Panc1 (cell line): ENCODE measurements around the gene NDUFV3. TPM values are rescaled to one million over a fixed set of nuclear protein-coding genes. Genes with fewer than 3 reads are reported as not detected.
A peak's percentile ranks its signal among the peaks of the same experiment; 100 is the strongest.

Experiments used
- ATAC-seq: fragments of 200-7000 bp; cut with Tn5 transposase; 2 replicates; pipeline ENCODE4 v1.9.1; 2020; ENCODE audit warnings: mild to moderate bottlenecking, moderate library complexity
- Bru-seq: library from RNA; stranded (reverse); fragments of 400-500 nt; gene quantifications from one replicate; lab custom pipeline; 2021; lab: Mats Ljungman, UMichigan
- BruChase-seq, 2 experiments: library from RNA; stranded (reverse); fragments of 400-500 nt; gene quantifications; one replicate each; lab custom pipeline; 2021; lab: Mats Ljungman, UMichigan
- BruUV-seq: library from RNA; stranded (reverse); fragments of 400-500 nt; replicated peaks from 2 replicates; lab custom pipeline; 2021; lab: Mats Ljungman, UMichigan
- CTCF ChIA-PET: fragments of 300-600 bp; sonication (Branson Sonifier 250); formaldehyde crosslinking; loops from one replicate; lab custom pipeline; 2022; ENCODE audit warnings: antibody characterized with exemption; lab: Charles Lee
- POLR2A ChIA-PET: fragments of 300-600 bp; sonication (Branson Sonifier 250); formaldehyde crosslinking; loops from one replicate; lab custom pipeline; 2022; ENCODE audit warnings: antibody characterized with exemption; lab: Charles Lee
- DNase-seq: peaks from one replicate; pipeline ENCODE4 v3.0.0-alpha.2; 2010; ENCODE audit warnings: low read depth, low spot score
- H3K27ac ChIP-seq: 2 replicates; pipeline ENCODE4 v1.5.1; 2011; ENCODE audit warnings: mild to moderate bottlenecking, low read length, inconsistent platforms
- H3K27me3 ChIP-seq: fragments of 200-500 bp; sonication (Bioruptor generic); 2 replicates; pipeline ENCODE4 v1.6.0; 2014; ENCODE audit warnings: low read length, inconsistent platforms; ENCODE audit not compliant: control insufficient read depth, insufficient read depth
- H3K36me3 ChIP-seq: fragments of 200-500 bp; sonication (Bioruptor generic); 2 replicates; pipeline ENCODE4 v1.5.1; 2014; ENCODE audit warnings: inconsistent platforms, mild to moderate bottlenecking, low read length, moderate library complexity; ENCODE audit not compliant: control insufficient read depth, insufficient read depth
- H3K4me1 ChIP-seq: 2 replicates; pipeline ENCODE4 v1.5.1; 2011; ENCODE audit warnings: inconsistent platforms, mild to moderate bottlenecking, low read length, moderate library complexity; ENCODE audit not compliant: control insufficient read depth, insufficient read depth
- H3K4me3 ChIP-seq, 2 experiments: 2 replicates each; pipeline ENCODE4 v1.5.1; 2011 to 2012; ENCODE audit warnings: low read depth in 2 of 2, low read length in 2 of 2, mild to moderate bottlenecking in 2 of 2, inconsistent platforms in 1 of 2, moderate library complexity in 1 of 2
- H3K9me3 ChIP-seq: fragments of 200-500 bp; sonication (Bioruptor generic); 2 replicates; pipeline ENCODE4 v1.5.1; 2014; ENCODE audit warnings: low read depth, mild to moderate bottlenecking, inconsistent platforms, low read length, moderate library complexity; ENCODE audit not compliant: control insufficient read depth, insufficient read depth
- CTCF ChIP-seq: fragments of 450-650 bp; IDR thresholded peaks from 2 replicates; pipeline ENCODE4 v1.5.1; 2017; ENCODE audit warnings: mild to moderate bottlenecking
- POLR2AphosphoS5 ChIP-seq: IDR thresholded peaks from 2 replicates; pipeline ENCODE4 v1.6.1; 2012; ENCODE audit warnings: mild to moderate bottlenecking, low read depth, low read length, moderate library complexity
- REST ChIP-seq, 2 experiments: IDR thresholded peaks; 2 replicates each; pipeline ENCODE4 v1.6.1; 2011 to 2012; ENCODE audit warnings: low read depth in 2 of 2, control low read depth in 1 of 2, low read length in 1 of 2, mild to moderate bottlenecking in 1 of 2, moderate library complexity in 1 of 2; ENCODE audit not compliant: insufficient read depth in 1 of 2
- SIN3A ChIP-seq: IDR thresholded peaks from 2 replicates; pipeline ENCODE4 v1.6.1; 2012; ENCODE audit warnings: low read depth, mild to moderate bottlenecking, low read length, moderate library complexity, borderline replicate concordance; ENCODE audit not compliant: insufficient read depth
- TCF7L2 ChIP-seq: IDR thresholded peaks from 2 replicates; pipeline ENCODE4 v1.6.1; 2011; ENCODE audit warnings: mild to moderate bottlenecking, low read depth, low read length, inconsistent platforms
- in situ Hi-C: cut with HindIII; loops from 2 replicates; pipeline ENCODE4 v1.10.0; 2016; ENCODE audit warnings: low sequenced_read_pairs, low pct_unique_long_range_greater_than_20kb
- intact Hi-C: fragments of 100-400 bp; cut with micrococcal nuclease; formaldehyde crosslinking; loops from one replicate; pipeline ENCODE4 v1.10.0; 2022; ENCODE audit not compliant: unreplicated experiment
- long read RNA-seq: library from polyadenylated mRNA; unstranded; transcript quantifications from one replicate; pipeline ENCODE4 v2.0.0, GENCODE V29; 2021; ENCODE audit not compliant: unreplicated experiment
- polyA plus RNA-seq: library from polyadenylated mRNA; unstranded; fragments of >200 nt; gene quantifications from one replicate; pipeline ENCODE4 v1.2.1, GENCODE V29; 2012; ENCODE audit warnings: missing spikeins; ENCODE audit not compliant: insufficient read length
- total RNA-seq: library from RNA; stranded (reverse); gene quantifications from one replicate; pipeline ENCODE4 v1.2.1, GENCODE V29; 2021; ENCODE audit not compliant: unreplicated experiment

Gene NDUFV3
- total RNA-seq (21.1 TPM), Bru-seq, nascent RNA (percentile 70 among the genes with signal in this experiment), BruChase-seq, experiment 1, labeled RNA remaining after a 2-hour chase (percentile 82 among the genes with signal in this experiment), BruChase-seq, experiment 2, labeled RNA remaining after a 6-hour chase (percentile 80 among the genes with signal in this experiment)
- 22.3 TPM for polyA plus RNA-seq
- long read RNA-seq, full-length matches to known transcripts, result 23 of 38 reads
- long read RNA-seq, partial matches to known transcripts, result 11 of 38 reads
- long read RNA-seq, other reads (novel, unspliced or antisense), result 4 of 38 reads

- H3K4me3 ChIP-seq, result peak within 1 kb of the TSS; percentile 83 to 92
- H3K9me3 ChIP-seq, result no peaks in the 10 kb centered on the region
- POLR2A ChIA-PET, result interaction anchor here (0.6 kb wide), 2 partner anchors 84 to 214 kb away, joined by 3 to 5 read pairs; no protein-coding TSS in a partner anchor
- peaks cover 4% of the 10 kb centered on the region; the same call in 1 of the 2 replicates for H3K4me1 ChIP-seq
- in situ Hi-C loops (no loop called here), intact Hi-C loops (no loop called here)
- no peaks in the 10 kb centered on the region; the same call in 1 of the 2 replicates for H3K36me3 ChIP-seq
- CTCF ChIA-PET, result no interaction called here
- H3K27me3 ChIP-seq, result no peaks in the 10 kb centered on the region
- H3K27ac ChIP-seq, result peak within 1 kb of the TSS; percentile 95
- BruUV-seq, result TSS peak; percentile 76
- ATAC-seq (peak; percentile 99), DNase-seq (peak; percentile 68)
- TF ChIP-seq POLR2AphosphoS5, result peak; percentile 75
- no peak for TF ChIP-seq CTCF
- no peak for TF ChIP-seq REST (IDR thresholded peaks at IDR 0.05; ENCODE audit: insufficient read depth in 1 of 2, low read depth in 2 of 2, low read length in 1 of 2)
- peak; percentile 28; the same call in 1 of the 2 replicates for TF ChIP-seq SIN3A
- TF ChIP-seq TCF7L2, result no peak
Observed at GRCh38 chr21:42892931-42893755, at the start of gene NDUFV3. Gene NDUFV3, plus strand, starts transcription at chr21:42893309. Its CDS starts 25 bp downstream, at chr21:42893334.

GRCh38 chr21:42844411-42845113 is 48.5 kb upstream of the NDUFV3 start:
- no TSS peak for BruUV-seq
- no peaks in the 10 kb centered on the region for H3K27me3 ChIP-seq
- intact Hi-C loops, result no loop called here
- H3K36me3 ChIP-seq, result no peaks in the 10 kb centered on the region; the same call in 1 of the 2 replicates
- ChIA-PET POLR2A (no interaction called here), CTCF (no interaction called here)
- ATAC-seq (peak; percentile 55; the same call in 1 of the 2 replicates), DNase-seq (no peak)
- no peaks in the 10 kb centered on the region for H3K4me1 ChIP-seq
- in situ Hi-C loops, result no loop called here
- H3K4me3 ChIP-seq, result no peak overlapping the region
- no peak for TF ChIP-seq REST (IDR thresholded peaks at IDR 0.05; ENCODE audit: insufficient read depth in 1 of 2, low read depth in 2 of 2, low read length in 1 of 2)
- TF ChIP-seq CTCF, result no peak
- TF ChIP-seq SIN3A, result no peak
- TF ChIP-seq POLR2AphosphoS5, result no peak
- no peak for TF ChIP-seq TCF7L2
- no peak overlapping the region for H3K27ac ChIP-seq
- H3K9me3 ChIP-seq, result no peaks in the 10 kb centered on the region
